A172 (cell line): ENCODE data around the gene AGBL3. TPM values are rescaled to one million over a fixed set of nuclear protein-coding genes. Genes with fewer than 3 reads are reported as not detected.

ENCODE experiments used
- DNase-seq: peaks from one replicate; pipeline ENCODE4 v3.0.0-alpha.2; 2015; ENCODE audit warnings: low spot score
- total RNA-seq: library from RNA; depleted of rRNA; stranded (reverse); fragments of >200 nt; shearing (Covaris generic); gene quantifications from 2 replicates; pipeline ENCODE4 v1.2.3, GENCODE V29; 2014; rRNA removed

Gene AGBL3
- total RNA-seq: 0.07 and 1.9 TPM in 2 replicates

DNA sequence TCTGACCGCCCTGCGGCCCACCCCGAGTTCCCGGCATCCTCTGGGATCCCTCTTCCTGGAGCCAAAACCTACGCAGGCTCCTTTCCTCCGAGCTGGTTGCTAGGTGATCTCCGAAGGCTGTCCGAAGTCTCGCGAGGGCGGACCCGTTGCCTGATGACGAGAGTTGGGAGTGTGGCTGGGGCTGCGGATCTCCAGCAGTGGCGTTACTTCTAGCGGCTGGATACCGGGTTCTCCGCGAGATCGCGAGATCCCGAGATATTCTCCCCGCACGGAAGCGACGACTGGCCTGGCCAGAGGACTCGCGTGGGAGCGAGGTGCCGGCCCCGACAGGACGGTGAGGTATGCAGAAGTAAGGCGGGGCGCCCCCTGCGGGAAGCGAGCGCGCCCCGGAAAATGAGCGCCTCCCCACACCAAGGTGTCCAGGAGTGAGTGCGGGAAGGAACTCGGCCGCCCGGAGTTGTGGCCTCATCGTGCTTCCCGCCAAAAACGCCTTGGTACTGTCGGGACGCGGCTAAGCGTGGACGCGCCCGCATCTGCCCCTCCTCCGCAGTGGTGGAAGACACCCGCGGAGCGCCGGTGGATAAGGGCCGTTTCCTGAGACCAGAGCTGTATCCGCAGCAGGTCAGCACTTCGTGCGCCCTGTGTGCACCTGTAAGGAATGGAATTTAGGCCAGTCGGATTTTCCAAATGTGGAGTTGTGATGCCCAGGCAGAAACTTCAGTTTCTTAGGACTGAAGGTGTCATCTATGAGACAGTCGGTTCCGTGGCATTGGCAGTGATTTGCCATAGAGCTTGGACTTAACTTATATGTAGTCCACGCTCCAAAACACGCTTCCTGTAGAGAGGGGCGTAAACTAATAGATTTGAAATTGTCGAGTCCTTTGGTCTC is at the start of gene AGBL3:
AGBL3 (plus strand) TSS at position 146 of the 889 bp plus-strand sequence. CDS start 1,426 bp downstream, outside the sequence.
- DNase-seq: peak; percentile 89

DNA sequence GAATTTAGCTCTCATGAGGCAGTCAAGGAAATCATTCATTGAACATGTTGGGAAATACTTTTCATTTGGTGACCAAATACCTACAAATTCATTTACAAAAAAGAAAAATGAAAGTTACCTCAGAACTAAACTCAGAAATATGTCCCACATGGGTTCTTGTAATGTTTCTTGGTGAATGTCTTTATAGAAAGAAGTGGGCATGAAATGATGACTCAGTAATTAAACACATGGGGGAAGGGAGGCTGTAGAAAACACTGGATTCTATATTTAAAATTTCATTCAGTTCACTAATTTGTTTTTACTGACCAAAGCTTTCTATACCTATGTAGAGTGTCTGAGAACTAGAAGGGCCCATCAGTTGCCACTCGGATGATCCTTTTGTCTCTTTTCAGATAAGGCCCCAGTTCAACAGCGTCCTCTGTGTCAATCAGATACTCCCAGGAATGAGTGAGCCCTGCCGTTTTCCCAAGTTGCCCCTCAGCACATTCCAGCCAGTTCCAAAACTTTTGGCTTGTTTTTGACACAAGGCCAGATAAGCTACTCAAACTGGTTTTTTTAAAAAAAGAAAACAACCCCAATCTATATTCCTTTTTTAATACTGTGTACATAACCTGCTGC is 49.3 kb upstream of the AGBL3 start:
- DNase-seq: no peak

DNA sequence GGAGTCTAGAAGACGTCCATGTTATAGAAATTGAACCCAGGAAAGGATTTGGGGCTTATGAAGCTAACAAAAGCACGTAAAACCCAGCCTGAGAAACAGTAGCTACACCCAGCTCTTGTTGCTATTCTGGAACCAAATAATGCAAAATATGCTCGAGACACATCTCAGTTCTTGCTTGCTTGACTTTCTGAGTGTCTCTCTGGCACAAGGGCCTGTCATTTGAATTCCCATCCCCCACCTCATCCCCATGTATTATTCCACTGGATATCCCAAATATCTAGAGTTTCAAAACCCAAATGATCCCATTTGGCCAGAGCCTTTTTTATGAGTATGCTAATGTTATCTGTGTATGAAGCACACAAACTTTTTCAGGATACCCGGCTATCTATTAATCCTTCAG is 48.2 kb upstream of the AGBL3 start:
- no peak for DNase-seq

DNA sequence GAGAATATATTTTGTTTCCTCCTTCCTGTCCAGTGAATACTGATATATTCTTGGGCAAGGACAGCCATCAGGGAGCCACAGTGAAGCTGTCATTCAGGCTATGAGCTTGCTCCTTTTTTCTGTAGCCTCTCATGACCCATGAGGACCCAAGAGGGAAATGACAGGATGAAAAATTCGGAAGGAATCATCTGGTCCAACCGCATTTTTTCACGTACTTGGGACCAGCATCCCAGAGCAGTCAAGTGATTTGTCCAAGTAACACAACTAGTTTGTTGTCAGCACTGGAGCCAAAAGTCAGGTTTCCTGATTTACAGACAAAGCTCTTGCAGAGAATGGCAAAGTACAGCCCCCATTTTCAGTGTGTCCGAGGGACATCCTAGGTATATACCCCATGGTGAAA is 47.2 kb upstream of the AGBL3 start:
- DNase-seq: no peak

DNA sequence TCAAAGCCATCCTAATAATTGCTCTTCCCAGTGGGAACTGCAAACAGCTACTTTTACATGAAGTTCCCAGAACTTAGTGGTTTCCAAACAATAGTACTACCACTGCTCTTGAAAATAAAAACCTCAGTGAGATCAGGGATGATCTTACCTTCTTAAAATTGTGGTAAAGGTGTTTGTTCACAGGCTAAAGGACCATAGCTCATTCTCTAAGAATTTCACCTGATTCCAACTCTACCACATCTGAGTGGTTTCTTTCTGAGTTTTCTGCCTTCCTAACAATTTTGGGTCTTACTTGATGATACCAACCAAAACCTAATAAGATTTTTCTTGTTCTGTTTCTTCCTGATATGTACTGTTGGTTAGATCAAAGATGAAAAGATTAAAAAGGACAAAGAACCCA is 45.6 kb upstream of the AGBL3 start:
- DNase-seq: no peak

DNA sequence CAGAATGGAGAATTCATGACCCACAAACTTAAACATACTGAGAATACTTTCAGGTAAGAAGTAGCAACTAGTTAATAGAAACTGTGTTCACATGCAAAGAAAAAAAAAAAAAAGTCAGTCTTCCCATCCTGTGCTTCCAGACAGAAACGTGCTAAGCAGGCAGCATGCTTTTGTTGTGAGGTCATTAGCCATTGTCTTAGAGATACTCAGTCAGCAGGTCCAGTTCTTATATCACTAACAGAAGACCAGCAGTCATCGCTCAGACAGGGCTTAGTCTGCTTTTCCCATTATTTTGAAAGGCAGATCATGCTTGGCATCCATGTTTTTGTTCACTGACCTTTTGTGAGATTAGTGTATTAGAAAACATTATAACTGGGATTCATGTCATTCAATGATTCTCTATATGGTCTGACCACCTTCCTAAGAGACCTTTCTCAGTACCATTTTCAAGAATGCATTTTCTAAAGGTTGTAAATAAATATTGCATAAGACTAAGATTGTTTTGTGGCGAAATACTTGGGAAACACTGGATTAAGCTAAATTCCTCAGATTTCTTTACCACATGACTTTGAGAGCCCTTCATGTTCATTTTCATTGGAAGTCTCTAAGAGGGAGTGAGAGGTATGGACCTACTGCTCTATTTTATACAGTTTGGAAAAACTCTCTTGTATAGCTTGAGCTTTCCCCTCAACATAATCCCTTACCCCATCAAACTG is 45.0 kb upstream of the AGBL3 start:
- peak; percentile 66 for DNase-seq

DNA sequence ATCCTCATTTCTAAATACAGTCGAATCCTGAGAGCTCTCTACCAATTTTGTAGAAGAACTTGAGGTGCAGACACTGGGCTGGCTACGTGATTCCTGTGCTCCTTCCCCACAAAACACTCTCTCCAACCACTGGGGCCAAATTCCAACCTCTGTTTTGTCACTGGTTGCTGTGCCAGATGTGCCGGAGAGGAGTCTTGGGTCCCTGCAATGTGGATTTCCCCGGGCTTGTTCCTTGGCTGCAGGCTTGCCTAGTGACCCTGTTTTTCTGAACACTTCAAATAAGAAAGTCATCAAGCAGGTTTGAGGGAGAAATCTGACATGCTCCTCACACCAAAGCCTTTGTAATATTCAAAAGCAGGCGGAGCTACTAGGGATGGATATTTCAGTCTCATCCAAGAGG is 44.4 kb upstream of the AGBL3 start:
- no peak for DNase-seq

DNA sequence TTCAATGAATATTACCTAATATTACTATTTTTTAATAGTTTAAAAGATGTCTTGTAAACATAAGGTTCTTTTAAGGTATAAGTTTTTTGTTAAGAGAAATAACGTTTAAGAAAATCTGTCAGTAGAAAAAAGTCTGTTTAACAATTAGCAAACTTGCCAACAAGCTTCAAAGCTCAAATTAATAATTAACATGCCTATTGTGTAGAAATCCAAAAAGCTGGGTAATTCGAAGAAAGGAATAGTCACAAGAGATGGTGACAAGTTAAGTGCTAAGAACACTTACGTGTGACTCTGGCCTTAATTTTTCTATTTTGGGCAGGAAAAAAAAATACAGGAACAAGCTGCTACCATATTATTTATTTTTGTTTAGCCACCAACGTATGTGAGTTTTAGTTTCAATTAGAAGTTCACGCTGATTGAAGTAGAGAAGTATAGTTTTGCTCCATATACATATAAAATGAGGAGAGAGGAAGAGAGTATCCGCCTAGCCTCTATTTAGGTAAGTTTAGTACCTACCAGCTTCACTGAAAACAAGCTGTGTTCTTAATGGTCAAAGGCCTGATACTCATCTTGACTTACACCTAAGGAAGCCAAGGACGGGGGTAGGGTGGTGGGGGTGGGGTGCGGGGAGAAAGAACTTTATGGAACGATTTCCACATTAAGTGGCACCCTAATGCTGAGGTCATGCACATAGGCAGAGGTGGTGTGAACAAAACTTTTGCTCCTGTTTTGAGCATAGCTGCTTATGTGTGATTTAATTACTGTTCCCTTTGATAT is 43.4 kb upstream of the AGBL3 start:
- no peak for DNase-seq

DNA sequence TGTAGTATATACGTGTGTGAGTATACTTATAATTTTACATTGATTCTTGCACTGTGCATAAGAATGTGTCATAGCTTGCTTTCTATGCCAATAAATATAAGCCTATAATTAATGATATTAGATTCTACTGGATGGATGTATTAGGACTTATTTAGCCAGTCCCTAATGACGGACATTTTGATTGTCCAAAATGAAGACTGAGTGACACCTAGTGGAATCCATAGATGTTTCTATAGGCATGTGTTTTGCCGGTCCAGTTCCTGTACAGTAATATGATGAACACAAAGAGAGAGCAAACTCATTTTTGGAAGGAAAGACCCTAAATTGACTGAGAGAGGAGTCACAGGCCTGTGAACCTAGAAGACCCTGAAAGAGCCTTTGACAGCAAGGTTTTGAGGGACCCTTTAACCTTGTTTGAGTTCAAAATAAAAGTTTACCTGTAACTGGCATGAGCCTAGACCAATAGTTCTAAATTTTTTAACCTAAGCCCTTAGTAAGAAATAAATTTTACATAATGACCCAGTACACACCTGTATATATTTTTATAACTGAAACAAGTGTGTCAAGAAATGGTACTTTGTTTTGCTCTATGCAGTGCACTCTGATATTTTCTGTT is 42.4 kb upstream of the AGBL3 start:
- peak; percentile 16 for DNase-seq

DNA sequence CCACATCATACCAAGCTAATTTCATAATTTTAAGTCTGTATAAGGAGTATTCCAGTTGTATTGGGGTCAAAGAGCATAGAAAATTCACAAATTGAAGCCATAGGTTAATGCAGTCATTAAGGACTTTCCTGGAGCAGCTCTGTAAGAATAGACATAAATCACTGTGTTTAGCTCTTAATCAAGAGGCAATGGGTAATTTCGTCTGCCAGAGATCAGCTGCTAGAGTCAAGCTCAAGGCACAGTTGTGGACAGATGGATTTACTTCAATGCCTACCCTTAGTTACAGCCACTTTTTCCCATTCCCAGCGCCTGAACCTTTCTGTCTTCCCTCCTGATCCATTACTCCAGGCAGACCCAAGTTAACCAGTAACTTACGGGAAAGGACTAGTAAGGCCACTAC is 40.6 kb upstream of the AGBL3 start:
- no peak for DNase-seq

DNA sequence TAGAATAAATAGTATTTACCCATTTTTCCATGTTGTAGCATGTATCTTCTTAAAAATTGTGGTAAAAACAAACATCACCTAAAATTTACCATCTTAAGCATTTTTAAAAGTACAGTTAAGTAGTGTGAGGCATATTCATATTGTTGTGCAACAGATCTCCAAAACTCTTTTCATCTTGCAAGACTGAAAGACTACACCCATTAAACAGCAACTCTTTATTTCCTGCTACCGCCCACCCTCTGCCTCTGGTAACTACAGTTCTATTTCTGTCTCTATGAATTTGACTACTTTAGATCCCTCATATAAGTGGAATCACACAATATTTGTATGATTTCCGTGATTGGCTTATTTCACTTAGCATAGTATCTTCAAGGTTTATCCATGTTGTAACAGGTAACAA is 40.0 kb upstream of the AGBL3 start:
- no peak for DNase-seq

DNA sequence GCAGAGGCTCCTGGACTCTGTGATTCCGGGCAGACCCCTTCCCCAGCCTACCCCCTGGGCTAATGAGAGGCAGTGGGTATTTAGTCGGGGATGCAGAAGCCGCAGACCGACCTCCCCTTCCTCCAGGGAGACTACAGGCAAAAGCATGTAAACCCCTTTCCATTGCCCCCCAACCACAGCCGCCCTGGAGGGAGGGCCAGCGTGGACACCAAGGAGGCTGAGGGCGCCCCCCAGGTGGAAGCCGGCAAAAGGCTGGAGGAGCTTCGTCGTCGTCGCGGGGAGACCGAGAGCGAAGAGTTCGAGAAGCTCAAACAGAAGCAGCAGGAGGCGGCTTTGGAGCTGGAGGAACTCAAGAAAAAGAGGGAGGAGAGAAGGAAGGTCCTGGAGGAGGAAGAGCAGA is 39.0 kb upstream of the AGBL3 start:
- DNase-seq: no peak

DNA sequence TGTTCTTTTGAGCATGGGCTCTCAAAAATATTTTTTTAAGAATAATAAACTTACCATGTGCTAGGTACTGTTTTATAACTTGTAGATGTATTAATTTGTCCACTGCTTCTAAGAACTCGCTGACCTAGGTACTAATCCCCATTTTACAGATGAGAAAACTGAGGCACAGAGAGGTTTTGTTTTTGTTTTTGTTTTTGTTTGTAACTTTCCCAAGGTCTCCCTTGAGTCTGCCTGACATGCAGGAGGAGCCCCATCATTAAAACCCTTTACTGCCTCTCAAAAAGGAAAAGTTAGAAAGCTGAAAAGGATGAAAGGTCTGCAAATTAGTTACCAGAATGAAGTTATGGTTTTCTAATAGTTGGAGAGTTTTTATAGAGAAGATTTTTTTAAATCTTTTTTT is 38.5 kb upstream of the AGBL3 start:
- DNase-seq: no peak

DNA sequence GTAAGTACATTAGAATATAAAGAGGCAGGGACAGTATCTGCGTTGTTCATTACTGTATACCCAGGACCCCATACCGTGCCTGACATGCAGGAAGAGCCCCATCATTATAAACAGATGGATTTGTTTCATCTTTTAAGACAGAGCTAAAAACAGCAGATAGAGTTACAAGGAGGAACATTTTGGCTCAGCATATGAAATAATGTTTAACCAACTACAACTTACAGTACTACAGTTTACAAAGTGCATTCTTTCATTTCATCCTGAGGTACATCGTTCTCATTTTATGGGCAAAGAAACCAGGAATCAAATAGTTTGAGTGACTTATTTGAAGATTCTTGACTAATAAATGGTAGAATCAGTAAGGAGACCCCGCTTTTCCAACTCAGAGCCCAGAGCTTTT is 38.1 kb upstream of the AGBL3 start:
- no peak for DNase-seq

DNA sequence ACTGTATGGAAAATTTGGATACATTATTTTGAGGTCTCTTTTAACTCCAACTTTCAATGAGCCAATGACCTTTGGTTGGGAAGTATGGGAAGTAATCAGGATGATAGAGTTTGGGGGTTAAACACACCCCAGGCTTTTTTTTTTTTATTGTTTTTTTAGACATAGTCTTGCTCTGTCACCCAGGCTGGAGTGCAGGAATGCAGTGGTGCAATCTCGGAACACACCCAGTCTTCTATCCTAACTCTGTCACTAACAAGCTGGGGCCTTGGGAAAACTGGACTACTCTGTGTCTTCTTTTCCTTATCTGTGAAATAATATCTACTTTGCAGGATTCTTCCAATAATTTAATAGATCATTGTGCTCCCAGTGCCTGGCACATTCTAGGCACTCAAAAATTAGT is 37.6 kb upstream of the AGBL3 start:
- DNase-seq: no peak

DNA sequence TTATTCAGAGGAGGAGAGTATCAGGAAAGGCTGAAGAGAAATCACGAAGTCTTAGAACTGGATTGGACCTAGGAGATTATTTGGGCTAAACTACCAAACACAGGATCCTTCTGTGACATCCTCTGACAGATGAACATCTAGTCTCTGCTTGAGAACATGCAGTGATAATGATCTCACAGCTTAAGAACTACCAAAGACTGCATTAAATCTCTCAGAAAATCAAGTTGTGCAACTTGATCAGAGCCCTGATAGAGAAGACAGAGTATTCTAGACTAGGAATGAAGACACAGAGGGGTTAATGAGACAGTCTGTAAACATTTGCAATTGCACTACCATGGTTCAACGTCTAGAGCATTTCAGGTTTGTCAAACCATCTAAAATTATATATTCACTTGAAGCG is 37.1 kb upstream of the AGBL3 start:
- no peak for DNase-seq

DNA sequence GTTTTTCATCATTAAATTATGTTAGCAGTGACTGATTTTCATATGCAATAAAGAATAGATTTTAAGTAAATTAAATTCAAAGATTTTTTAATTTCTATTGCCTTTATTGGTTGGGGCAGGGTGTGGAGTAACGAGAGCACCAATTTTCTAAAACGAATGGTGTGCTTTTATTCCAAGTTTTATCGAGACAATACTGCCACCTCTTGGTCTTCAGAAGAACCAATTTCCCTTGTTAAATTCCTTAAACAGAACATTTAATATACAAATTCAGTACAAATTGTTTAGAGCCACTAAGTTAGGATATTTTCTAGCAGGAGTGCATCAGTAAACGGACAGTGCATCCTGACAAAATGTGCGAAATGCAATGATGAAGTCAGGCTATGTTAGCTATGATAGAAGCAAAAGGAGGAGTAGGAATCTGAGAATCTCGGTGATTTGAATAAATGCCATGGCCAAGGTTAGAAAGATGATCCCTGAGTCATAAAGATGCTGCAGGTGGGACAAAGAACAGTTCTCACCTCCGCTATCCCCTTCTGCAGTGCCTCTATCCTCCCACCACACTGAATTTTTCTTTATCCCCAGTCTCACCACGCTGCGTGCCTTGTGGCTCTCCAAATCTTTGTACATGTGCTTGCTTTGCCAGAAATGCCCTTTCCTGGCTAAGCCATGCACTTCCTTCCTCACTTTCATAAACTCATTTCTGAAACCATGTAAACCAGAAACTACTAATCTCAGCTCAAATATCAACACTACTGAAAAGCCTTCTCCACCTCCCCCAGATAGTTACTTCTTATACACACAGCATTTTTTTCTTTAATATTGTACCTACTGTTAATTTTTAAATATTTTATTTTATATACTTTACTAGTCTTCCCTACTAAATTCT is 31.9 kb upstream of the AGBL3 start:
- peak; percentile 25 for DNase-seq

DNA sequence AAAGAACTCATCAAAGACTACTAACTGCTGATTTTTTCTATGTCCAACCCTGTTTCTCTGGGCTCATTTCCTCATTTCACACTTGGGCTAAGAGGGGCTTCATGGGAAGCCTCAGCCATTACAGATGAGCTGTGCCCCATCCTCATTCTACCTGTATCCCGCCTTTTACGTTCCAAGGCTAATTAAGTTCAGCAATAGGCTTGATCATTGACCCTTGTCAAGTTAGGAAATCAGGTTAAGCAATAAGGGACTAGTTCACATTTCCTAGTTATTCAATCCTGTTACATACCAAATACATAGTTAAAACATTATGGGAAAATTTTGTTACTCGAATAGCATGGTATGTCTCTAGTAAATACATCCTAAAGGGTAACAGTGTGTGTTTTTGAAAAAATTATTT is 29.3 kb upstream of the AGBL3 start:
- no peak for DNase-seq

DNA sequence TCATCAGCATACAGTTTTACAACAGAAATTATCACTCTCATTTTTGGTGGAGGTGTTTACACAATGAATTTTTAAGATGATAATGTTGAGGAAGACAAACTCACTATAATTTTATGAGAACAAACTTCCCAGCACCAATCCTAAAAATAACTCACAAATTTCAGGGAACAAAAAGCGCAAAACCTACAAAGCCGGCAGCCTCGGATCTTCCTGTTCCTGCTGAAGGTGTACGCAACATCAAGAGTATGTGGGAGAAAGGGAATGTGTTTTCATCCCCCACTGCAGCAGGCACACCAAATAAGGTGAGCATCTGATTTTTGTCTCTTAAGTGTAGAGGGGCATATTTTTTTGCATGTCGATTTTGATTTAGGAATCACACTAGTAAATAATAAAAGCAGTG is 26.5 kb upstream of the AGBL3 start:
- DNase-seq: no peak

DNA sequence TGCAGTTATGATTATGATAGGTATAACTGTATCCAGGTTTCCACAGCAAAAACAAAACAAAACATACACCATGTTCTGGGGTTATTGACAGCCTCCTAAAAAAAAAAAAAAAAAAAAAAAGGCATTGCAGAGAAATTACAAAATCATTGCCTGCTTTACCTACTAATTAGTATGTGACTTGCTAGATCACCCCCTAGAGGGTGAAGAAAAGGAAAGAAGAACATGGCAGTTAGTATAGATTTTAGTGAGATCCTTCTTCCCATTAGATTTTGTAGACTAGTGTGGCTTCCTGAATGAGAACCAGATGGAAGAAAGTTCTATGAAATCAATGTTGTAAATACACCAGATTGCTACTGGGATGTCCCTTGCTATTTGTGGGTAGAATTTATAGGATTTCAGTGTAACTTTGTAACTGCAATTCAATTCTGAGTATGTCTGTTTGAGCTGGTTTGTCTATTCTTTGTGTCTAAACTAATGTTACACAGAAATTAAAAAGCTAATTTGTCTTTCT is 24.0 kb upstream of the AGBL3 start:
- no peak for DNase-seq
